Hepatocyte (in vitro differentiated cells): ENCODE data around the gene YLPM1.

ENCODE experiments used
- CTCF ChIP-seq: fragments of 200-600 bp; sonication (generic); IDR thresholded peaks from 2 replicates; pipeline ENCODE4 v1.5.1; 2016; ENCODE audit warnings: antibody characterized with exemption, mild to moderate bottlenecking; ENCODE audit not compliant: poor library complexity
- EZH2 ChIP-seq: fragments of 200-600 bp; sonication (generic); IDR thresholded peaks from 2 replicates; pipeline ENCODE4 v1.6.1; 2016; ENCODE audit warnings: antibody characterized with exemption, mild to moderate bottlenecking, borderline replicate concordance
- EZH2phosphoT487 ChIP-seq: fragments of 200-600 bp; sonication (generic); IDR thresholded peaks from one replicate; pipeline ENCODE4 v1.6.1; 2018; ENCODE audit warnings: antibody characterized with exemption, mild to moderate bottlenecking, low read depth, moderate library complexity; ENCODE audit not compliant: unreplicated experiment, severe bottlenecking

- no peak for TF ChIP-seq CTCF
- no peak for TF ChIP-seq EZH2
- no peak for TF ChIP-seq EZH2phosphoT487
Measured at GRCh38 chr14:74852922-74853530, 89.9 kb downstream of the YLPM1 start.
